Naive thymus-derived CD8-positive, alpha-beta T cell (primary cell): ENCODE data around the gene ANKRD36. TPM values are rescaled to one million over a fixed set of nuclear protein-coding genes. Genes with fewer than 3 reads are reported as not detected.
"Not testable (repeated sequence)": the region's sequence is repeated elsewhere in the genome, so short reads cannot be mapped to it uniquely, and the experiment has no call there.

Experiments used
- ATAC-seq, 2 donors: fragments of 150-1000 bp; cut with Tn5 transposase in 1 of 2; sonication (Bioruptor Pico), chemical (Tn5 transposase) in 1 of 2; 1 replicate in 1 of 2; 2 replicates in 1 of 2; pipeline ENCODE4 v1.10.0; 2021; ENCODE audit warnings: mild to moderate bottlenecking in 2 of 2, moderate library complexity in 2 of 2
- POLR2A ChIA-PET: fragments of 350-600 bp; sonication (Branson Sonifier 250); formaldehyde crosslinking; loops from one replicate; lab custom pipeline; 2021; ENCODE audit warnings: antibody characterized with exemption; lab: Charles Lee
- DNase-seq, 10 donors: peaks; one replicate each; pipeline versions ENCODE4 v3.0.0 to v3.0.0-alpha.2; 2020 to 2022
- H3K27ac Mint-ChIP-seq, 10 donors: one replicate each; pipeline ENCODE4 v1.8.0; 2020 to 2022; ENCODE audit warnings: mild to moderate bottlenecking in 10 of 10, mixed read lengths in 10 of 10, moderate library complexity in 4 of 10, inconsistent platforms in 1 of 10
- H3K27me3 Mint-ChIP-seq, 5 donors: one replicate each; pipeline ENCODE4 v1.8.0; 2021 to 2022; ENCODE audit warnings: mixed read lengths in 5 of 5
- H3K36me3 Mint-ChIP-seq, 3 donors: one replicate each; pipeline ENCODE4 v1.8.0; 2020 to 2022; ENCODE audit warnings: mixed read lengths in 3 of 3, mild to moderate bottlenecking in 2 of 3, inconsistent platforms in 1 of 3
- H3K4me1 Mint-ChIP-seq, 4 donors: one replicate each; pipeline ENCODE4 v1.8.0; 2021 to 2022; ENCODE audit warnings: mixed read lengths in 4 of 4
- H3K4me3 Mint-ChIP-seq, 10 donors: one replicate each; pipeline ENCODE4 v1.8.0; 2020 to 2022; ENCODE audit warnings: mild to moderate bottlenecking in 10 of 10, mixed read lengths in 10 of 10, moderate library complexity in 6 of 10, inconsistent platforms in 1 of 10
- H3K9me3 Mint-ChIP-seq, 9 donors: one replicate each; pipeline ENCODE4 v1.8.0; 2020 to 2022; ENCODE audit warnings: mixed read lengths in 9 of 9, mild to moderate bottlenecking in 3 of 9, inconsistent platforms in 1 of 9, moderate library complexity in 1 of 9
- polyA plus RNA-seq, 3 donors: library from polyadenylated mRNA; unstranded; fragments of 300-500 nt; fragmentation: Illumina TruSeq; gene quantifications; one replicate each; pipeline ENCODE4 v1.2.3, GENCODE V29; 2021
- total RNA-seq, 8 experiments: library from RNA in 2 of 8; stranded (reverse) in 2 of 8; gene quantifications; one replicate each; pipeline ENCODE4 v1.2.3 and lab custom pipeline; 2021 to 2026

The ANKRD36 gene
- total and polyA plus RNA-seq, 5 experiments from 2014 or later, result 5.3 to 50.3 (median 7.6) TPM

DNA sequence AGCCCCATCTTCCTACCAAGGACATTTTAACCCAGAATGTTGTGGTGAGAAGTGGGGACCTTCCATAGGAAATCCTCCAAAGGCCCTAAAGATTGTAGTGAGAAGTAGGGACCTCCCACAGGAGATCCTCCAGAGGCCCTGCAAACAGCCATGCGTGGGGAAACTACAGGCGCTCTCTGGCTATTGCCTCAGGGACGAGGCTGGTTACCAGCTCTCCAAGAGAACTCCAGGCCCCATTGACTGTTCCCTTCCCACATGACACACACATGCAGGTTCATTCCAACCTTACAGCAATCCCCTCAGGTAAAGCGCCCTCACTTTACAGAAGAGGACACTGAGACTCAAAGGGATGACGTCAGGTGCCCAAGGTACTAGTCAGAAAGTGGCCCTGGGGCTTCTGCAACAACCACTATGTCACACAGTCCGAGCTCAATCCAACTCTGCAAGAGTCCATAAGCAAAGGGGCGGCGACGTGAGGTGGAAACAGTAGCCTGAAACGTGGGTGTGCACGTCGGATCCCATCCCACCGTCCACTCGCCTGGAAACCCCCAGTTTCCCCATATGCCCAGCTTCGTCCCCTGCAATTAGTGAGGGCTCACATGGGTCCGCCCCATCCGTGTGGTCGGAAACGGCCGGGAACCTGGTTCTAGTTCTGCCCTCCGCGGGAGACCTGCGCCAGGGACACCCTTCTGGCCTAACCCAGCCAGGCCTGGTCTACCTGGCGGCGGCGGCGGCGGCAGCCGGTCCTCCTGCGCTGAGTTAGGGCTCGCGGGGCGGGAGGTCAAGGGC, 18.8 kb upstream of the ANKRD36 start:
- Mint-ChIP-seq H3K4me3 (peak overlapping the region; percentile 15 to 81 (median 59)), H3K4me1 (peaks cover 6 to 13% (median 10%) of the 10 kb centered on the region in 4 donors), H3K27ac (peak overlapping the region in 3 of 10 donors; percentile 32 to 57 (median 37))
- H3K9me3 Mint-ChIP-seq, POLR2A ChIA-PET, H3K36me3 Mint-ChIP-seq, H3K27me3 Mint-ChIP-seq: not testable (repeated sequence)
- ATAC-seq (peak; percentile 19 to 22), DNase-seq (peak in 1 of 10 donors; percentile 9)

DNA sequence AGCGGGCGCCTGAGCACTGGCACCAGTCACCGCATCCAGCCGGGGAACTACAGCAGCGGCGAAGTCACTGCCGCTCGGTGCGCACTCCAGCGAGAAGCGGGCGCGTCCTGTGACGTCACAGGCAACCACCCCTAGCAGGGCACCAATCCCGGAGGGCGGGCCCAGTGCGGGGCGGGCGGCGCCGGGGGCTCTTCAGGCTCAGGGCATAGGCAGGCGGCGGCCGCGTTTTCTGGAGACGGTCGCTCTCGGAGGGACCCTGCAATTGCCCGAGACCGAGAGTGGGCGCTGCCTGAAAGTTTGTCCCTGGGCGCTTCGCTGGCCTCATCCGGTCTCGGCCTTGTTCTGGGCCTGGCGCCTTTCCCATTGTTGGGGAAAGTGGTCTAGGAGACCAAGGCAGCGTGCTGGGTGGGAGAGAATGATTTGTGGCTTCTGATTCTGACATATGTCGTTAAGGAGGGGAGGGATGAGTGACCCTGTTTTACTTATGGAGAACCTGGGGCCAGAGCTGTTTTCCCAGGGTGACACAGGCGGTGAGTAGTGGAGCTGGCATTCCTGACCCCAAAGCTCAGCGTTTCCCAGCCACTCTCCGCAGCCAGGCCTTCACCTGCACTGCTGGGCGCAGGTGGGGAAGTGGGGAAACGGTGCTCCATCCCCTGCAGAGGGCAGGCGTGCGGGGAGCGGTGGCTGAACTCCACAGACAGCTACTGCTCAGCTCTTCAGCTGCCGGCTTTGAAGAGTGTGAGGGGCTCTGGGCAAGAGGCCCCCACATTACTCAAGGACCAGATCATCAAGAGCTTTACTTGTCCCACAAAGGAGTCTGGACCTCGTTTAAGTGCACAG, 18.0 kb upstream of the ANKRD36 start, which contains the start of gene FAHD2B:
TSS of gene FAHD2B (minus strand) at position 111 of the 840 bp plus-strand sequence. CDS start 3,176 bp downstream, outside the sequence.
- H3K4me1 Mint-ChIP-seq, result peaks cover 6 to 13% (median 10%) of the 10 kb centered on the region in 4 donors
- peak; percentile 63 to 93 (median 80) for DNase-seq
- H3K9me3 Mint-ChIP-seq, H3K36me3 Mint-ChIP-seq, H3K27me3 Mint-ChIP-seq, POLR2A ChIA-PET: not testable (repeated sequence)
- H3K27ac Mint-ChIP-seq, result peak within 1 kb of the TSS; percentile 25 to 91 (median 86)
- peak; percentile 95 for ATAC-seq
- H3K4me3 Mint-ChIP-seq, result peak within 1 kb of the TSS; percentile 70 to 83 (median 80)

DNA sequence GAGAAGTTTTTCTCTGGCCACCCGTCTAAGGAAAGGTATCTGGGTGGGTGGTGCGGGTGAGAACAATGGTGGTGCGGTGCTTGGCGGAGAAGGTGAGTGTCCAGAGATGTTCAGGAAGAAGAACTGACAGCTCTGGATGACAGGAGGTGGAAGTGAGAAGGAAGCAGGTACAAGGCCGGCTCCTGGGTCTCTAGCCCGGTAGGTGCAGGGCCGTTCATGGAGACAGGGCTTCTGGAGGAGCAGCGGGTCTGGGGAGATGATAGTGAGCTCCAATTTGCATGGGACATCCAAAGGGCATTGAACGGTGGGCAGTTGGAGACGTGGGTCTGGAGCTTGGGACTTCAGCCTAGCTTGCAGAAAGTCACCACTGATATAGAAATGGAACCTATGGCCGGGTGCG, 17.3 kb upstream of the ANKRD36 start:
- Mint-ChIP-seq H3K9me3 (no peaks in the 10 kb centered on the region), H3K36me3 (no peaks in the 10 kb centered on the region), H3K4me3 (peak overlapping the region; percentile 70 to 83 (median 80)), H3K4me1 (peaks cover 6 to 13% (median 10%) of the 10 kb centered on the region in 4 donors), H3K27ac (peak overlapping the region in 9 of 10 donors; percentile 53 to 91 (median 88)), H3K27me3 (peaks cover 3 to 14% (median 7%) of the 10 kb centered on the region in 5 donors)
- POLR2A ChIA-PET, result no interaction called here
- no peak for DNase-seq
- no peak for ATAC-seq

GRCh38 chr2:97098786-97099372, 14.1 kb upstream of the ANKRD36 start:
- H3K27ac Mint-ChIP-seq, result peak overlapping the region in 1 of 10 donors; percentile 70
- peaks cover 8 to 25% (median 10%) of the 10 kb centered on the region in 5 donors for H3K27me3 Mint-ChIP-seq
- ATAC-seq, H3K4me3 Mint-ChIP-seq, H3K9me3 Mint-ChIP-seq, POLR2A ChIA-PET, H3K36me3 Mint-ChIP-seq, DNase-seq: not testable (repeated sequence)
- H3K4me1 Mint-ChIP-seq, result peaks cover 4 to 10% (median 9%) of the 10 kb centered on the region in 4 donors

DNA sequence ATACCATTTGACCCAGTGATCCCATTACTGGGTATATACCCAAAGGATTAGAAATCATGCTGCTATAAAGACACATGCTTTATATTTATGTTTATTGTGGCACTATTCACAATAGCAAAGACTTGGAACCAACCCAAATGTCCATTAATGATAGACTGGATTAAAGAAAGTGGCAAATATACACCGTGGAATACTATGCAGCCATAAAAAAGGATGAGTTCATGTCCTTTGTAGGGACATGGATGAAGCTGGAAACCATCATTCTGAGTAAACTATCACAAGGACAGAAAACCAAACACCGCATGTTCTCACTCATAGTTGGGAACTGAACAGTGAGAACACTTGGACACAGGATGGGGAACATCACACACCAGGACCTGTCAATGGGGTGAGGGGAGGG, 6.1 kb upstream of the ANKRD36 start:
- H3K4me3 Mint-ChIP-seq, ATAC-seq, H3K4me1 Mint-ChIP-seq, POLR2A ChIA-PET, DNase-seq, H3K36me3 Mint-ChIP-seq, H3K27ac Mint-ChIP-seq: not testable (repeated sequence)
- H3K9me3 Mint-ChIP-seq, result peaks cover 0 to 12% (median 7%) of the 10 kb centered on the region in 9 donors
- H3K27me3 Mint-ChIP-seq, result peaks cover 3 to 49% (median 24%) of the 10 kb centered on the region in 5 donors

DNA sequence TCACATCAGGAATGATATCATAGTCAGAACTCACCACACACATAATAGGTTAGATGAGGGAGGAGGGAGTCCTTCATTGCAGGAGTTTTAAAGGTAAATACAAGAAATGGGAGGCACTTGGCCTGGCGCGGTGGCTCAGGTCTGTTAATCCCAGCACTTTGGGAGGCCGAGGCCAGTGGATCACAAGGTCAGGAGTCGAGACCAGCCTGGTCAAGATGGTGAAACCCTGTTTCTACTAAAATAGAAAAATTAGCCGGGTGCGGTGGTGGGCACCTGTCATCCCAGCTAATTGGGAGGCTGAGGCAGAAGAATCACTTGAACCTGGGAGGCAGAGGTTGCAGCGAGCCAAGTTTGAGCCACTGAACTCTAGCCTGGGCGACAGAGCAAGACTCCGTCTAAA, 1.7 kb upstream of the ANKRD36 start:
- POLR2A ChIA-PET, H3K36me3 Mint-ChIP-seq, H3K4me3 Mint-ChIP-seq, H3K9me3 Mint-ChIP-seq, DNase-seq, H3K27ac Mint-ChIP-seq, H3K4me1 Mint-ChIP-seq, ATAC-seq: not testable (repeated sequence)
- H3K27me3 Mint-ChIP-seq, result peaks cover 0 to 27% (median 10%) of the 10 kb centered on the region in 5 donors

DNA sequence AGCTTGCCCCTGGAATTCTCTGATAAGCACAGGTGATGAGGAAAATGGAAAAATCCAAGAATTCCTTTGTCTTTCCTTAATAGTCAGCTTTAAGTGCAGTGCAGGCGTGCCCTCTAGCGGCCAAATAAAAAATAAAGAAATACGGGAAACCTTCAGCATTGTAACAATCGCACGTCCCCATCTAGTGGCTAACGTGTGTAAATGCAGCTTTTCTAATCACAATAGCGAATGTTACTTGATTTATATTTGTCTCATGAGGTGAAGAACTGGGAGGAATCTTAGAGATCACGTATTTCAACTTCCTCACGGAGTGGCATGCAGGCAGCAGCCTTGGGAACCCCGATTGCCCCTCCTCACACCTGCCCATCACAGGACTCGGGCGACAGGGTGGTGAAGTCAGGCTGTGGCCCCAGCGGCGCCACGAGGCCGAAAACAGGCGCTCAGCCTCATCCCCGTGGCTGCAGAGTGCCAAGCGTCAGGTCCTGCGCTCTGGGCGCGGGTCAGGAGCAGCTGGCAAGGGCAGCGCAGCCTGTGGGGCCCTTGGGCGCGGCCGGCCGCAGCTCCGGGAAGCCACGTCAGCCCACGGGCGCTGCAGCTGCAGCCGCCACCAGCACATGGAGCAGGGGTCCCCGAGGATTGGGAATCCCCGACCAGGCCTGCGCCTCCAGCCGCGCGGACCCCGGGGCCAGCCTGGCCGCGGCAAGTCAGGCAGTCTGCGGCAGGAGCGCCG, 468 bp upstream of the ANKRD36 start:
- peak; percentile 58 to 61 for ATAC-seq
- not testable (repeated sequence) for H3K4me1 Mint-ChIP-seq, H3K36me3 Mint-ChIP-seq, H3K9me3 Mint-ChIP-seq
- H3K27ac Mint-ChIP-seq, result peak overlapping the region; percentile 87 to 98 (median 96)
- POLR2A ChIA-PET, result interaction anchor here (0.6 to 2.4 kb wide), 9 partner anchors 149 to 721 kb away, joined by 3 to 29 read pairs (median 4); partner anchors contain the start of genes ANKRD39, ARID5A and CNNM3
- H3K4me3 Mint-ChIP-seq, result peak overlapping the region; percentile 84 to 97 (median 94)
- DNase-seq, result peak; percentile 26 to 80 (median 63)
- H3K27me3 Mint-ChIP-seq, result peaks cover 0 to 27% (median 7%) of the 10 kb centered on the region in 5 donors

GRCh38 chr2:97113882-97114255, 916 bp downstream of the ANKRD36 start:
- POLR2A ChIA-PET, result interaction anchor here (1.5 to 2.4 kb wide), 3 partner anchors 151 to 577 kb away, joined by 5 to 29 read pairs (median 26); partner anchors contain the start of genes ANKRD39 and ARID5A
- ATAC-seq, H3K9me3 Mint-ChIP-seq, H3K36me3 Mint-ChIP-seq, H3K4me1 Mint-ChIP-seq: not testable (repeated sequence)
- Mint-ChIP-seq H3K27ac (peak overlapping the region; percentile 94 to 100 (median 99)), H3K4me3 (peak overlapping the region; percentile 90 to 99 (median 99)), H3K27me3 (peaks cover 0 to 20% (median 5%) of the 10 kb centered on the region in 5 donors)
- peak in 1 of 10 donors; percentile 10 for DNase-seq

- ATAC-seq, H3K27me3 Mint-ChIP-seq, H3K4me3 Mint-ChIP-seq, H3K4me1 Mint-ChIP-seq, H3K9me3 Mint-ChIP-seq, POLR2A ChIA-PET, H3K27ac Mint-ChIP-seq, DNase-seq: not testable (repeated sequence)
- peaks cover 6 to 41% (median 19%) of the 10 kb centered on the region in 3 donors for H3K36me3 Mint-ChIP-seq
These were observed 16.1 kb downstream of the ANKRD36 start for GRCh38 chr2:97129090-97129489.

DNA sequence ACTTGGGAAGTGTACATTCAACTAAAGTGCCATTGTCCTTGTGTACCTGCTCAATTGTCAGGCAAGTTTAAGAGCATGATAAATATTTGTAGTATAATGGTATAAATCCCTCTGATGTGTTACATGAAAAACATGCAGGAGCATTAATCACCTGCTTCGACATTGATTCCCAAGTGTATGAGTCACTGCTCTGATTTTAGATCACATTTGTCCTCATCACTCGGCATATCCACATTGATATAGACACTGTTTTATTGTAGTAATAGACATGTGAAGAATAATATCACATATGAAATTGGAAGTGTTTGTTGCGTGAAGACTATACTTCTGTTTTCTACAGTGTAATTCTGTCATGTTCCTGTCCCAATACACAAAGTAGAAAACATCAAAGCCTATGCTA, 31.1 kb downstream of the ANKRD36 start:
- ATAC-seq, H3K9me3 Mint-ChIP-seq, H3K4me3 Mint-ChIP-seq, H3K27me3 Mint-ChIP-seq, H3K27ac Mint-ChIP-seq, H3K4me1 Mint-ChIP-seq, DNase-seq, POLR2A ChIA-PET: not testable (repeated sequence)
- H3K36me3 Mint-ChIP-seq, result peaks cover 0 to 56% (median 19%) of the 10 kb centered on the region in 3 donors

GRCh38 chr2:97166548-97166947, 53.6 kb downstream of the ANKRD36 start:
- H3K27me3 Mint-ChIP-seq, POLR2A ChIA-PET, DNase-seq, H3K4me1 Mint-ChIP-seq, ATAC-seq, H3K4me3 Mint-ChIP-seq, H3K27ac Mint-ChIP-seq: not testable (repeated sequence)
- H3K9me3 Mint-ChIP-seq, result peaks cover 0 to 13% (median 8%) of the 10 kb centered on the region in 9 donors
- peaks cover 15 to 60% (median 46%) of the 10 kb centered on the region in 3 donors for H3K36me3 Mint-ChIP-seq
